ENCODE results near the gene PPP1R12A.

The PPP1R12A gene

DNA sequence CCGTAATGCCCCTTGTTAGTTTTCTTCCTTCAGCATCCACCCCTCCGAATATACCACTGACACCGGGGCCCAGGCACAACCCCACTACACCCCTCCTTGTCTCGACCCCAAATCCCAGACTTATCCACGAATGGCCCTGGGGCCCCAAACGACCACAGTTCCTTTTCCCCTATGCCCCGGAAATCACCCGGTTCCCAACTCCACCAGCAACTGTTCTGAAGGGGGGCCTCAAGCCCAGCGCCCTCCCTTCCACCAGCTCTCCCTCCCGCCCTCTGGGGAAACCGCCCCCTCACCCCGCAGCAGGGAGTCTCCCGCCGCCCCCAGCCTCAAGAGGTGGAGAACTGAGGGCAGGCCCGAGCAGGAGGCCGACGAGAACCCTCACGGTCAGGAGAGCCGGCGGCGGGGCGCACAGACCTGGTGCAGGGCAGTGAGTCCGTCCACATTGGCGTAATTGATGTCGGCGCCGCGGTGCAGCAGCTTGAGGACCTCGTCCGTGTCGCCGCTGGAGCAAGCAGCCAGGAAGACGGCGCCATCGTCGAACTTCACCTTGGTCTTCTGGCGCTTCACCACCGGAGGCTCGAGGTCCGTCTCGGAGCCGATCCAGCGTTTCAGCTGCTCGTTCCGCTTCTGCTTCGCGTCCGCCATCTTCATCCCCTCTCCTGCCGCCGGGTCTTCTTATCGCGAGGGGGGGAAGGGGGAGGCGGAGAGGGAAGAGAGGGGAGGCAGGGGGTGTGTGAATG lies 446 bp downstream of the PPP1R12A start:
- peak; percentile 42 for DNase-seq

DNA sequence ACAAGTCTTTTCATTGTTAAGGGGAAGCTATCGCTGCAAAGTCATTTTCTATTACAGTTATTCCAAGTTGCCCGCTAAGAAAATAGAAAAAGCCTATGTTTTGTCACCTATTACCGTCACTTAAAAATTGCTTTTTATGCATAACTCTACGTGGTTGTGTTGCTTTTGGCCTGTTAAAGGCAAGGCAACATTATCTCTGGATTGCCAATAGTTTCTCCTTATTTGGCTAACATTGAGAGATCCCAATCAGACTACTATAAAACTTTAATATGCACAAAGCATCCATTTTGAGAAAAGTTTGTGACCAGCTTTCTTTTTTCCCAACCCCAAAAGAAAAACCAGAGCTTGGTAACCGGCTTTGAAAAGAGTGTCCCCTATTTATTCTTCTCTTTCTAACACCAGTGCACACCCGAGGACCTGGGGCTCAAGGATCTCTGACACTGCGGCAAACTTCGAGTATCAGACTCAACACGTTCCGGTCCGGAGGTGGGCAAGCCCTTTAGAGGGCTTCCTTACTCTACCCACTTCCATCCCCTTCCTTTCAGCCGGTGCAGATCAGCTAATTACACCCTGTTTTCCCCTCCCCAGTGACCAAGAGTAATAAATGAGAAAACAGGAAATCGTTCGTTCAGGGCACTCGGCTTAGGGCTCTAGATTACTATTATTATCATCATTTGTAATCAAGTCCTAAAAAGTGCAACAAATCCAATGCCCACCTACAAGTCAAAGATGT lies 1.2 kb downstream of the PPP1R12A start:
- no peak for DNase-seq

DNA sequence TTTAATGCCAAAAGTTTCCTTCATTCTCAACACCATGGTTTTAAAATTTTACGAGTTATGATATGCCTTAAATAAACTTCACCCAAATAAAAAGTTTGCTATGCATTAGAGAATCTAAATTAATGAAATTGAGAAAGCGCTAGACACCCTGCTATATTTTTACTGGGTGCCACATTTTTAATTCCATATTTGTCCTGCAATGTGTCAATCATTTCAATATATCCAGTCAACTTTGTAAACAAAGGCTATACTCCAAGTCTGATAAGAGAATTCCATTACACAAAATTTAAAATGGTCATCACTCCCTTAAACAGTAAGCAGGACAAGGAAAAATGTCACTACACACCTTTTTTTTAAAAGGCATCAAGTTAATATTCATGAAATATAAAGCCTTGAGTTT lies 1.9 kb downstream of the PPP1R12A start:
- DNase-seq = no peak

DNA sequence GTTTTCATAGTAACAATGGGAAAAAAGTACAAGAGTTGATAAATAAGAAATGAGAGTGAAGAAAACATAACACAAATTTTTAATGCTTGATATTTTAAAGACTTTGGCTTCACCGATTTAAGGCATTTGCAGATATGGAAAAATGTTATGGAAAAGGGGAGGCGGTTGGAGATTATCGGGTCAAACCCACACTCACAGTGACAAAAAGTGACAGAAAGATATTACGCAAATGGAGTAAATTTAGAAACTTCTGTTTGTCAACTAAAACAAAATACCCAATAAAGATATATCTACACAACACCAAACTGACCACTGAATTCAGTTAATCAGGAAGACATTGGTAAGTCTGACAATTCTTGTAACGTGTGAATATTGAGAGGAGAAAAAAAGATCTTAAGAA lies 2.5 kb downstream of the PPP1R12A start:
- no peak for DNase-seq

DNA sequence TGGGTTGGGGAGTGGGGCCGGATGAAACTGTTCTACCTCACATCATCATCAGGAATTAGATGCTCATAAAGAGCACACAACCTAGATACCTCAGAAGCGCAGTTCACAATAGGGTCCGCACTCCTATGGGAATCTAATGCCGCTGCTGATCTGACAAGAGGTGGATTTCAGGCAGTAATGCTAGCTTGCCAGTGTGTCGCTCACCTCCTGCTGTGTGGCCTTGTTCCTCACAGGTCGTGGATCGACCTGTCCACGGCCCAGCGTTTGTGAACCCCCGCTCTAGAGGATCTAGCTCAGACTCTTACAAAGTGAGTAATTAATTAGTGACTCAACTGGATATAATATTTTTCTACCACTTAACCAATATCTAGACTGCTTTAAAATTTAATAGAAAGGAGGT lies 5.8 kb downstream of the PPP1R12A start:
- no peak for DNase-seq

DNA sequence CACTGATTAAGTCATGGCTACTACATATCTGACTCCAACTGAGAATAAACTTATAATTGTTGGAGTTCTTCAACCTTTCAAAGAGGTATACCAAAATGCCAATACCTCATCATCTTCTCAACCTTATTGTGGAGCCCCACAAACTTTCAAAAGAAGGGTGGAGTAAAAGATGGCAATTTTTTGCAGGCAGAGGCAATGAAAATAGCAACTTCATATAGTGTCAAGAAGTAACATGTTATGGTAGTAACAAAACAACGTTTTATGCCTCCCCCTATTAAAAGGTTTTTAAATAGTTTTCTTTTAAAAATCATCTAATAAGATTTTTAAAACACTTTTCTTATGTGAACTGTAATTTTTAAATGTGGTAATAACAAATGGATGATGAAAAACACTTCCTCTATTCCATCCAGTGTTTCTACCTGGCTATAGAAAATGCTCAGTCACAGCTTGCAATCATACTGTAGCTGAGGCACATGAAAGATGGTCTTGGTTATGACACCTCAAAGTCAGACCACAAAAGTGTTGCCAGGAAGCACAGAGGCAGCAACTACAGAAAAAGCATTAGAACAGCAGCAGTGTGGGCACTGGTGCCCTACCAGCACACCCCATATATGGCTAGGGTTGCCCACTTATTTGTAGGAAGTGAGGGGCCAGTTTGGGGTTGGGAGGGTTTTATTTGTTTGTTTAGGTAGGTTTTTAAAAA lies 7.0 kb downstream of the PPP1R12A start:
- no peak for DNase-seq

DNA sequence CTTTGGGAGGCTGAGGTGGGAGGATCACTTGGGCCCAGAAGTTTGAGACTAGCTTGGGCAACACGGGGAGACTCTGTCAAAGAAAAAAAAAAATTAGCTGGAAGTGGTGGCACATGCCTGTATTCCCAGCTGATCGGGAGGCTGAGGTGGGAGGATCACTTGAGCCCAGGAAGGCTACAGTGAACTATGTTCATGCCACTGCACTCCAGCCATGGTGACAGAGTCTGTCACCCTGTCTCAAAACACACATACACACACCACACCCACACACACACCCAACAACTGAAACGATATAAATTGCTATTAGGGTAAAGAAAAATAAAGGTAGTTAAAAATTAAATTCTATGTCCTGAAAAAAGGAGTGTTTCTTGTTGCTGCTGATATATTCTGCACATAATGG lies 7.9 kb downstream of the PPP1R12A start:
- no peak for DNase-seq

DNA sequence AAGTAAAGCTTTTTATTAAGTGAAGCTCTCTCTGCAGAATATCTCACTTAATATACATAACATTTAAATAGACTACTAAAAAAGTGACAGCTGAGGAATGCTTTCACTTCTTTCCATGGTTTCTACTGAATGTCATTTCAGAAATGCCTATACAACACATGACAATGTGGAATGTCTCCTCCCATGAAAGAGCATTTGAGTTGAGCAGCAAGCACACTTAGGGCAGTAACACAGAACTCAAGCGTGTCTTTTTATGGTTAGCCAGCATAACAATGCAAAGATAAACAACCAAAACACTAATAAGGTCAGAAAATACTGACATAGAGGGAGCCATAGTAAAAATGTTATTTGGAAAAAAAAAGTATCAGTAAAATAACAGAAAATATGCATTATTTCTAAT lies 9.4 kb downstream of the PPP1R12A start:
- no peak for DNase-seq

DNA sequence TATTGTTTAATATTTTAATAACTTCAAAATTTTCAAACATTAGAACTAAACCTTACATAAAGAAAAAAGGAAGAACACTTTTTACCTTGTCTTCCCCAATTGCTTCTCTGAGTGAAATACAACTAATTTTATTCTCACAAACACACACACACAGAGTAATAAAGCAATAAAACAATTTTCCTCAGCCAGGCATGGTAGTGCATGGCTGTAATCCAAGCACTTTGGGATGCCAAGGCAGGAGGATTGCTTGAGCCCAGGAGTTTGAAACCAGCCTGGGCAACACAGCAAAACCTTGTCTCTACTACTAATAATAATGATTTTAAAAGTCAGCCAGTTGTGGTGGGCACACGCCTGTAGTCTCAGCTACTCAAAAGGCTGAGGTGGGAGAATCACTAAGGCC lies 13.1 kb downstream of the PPP1R12A start:
- DNase-seq = no peak

DNA sequence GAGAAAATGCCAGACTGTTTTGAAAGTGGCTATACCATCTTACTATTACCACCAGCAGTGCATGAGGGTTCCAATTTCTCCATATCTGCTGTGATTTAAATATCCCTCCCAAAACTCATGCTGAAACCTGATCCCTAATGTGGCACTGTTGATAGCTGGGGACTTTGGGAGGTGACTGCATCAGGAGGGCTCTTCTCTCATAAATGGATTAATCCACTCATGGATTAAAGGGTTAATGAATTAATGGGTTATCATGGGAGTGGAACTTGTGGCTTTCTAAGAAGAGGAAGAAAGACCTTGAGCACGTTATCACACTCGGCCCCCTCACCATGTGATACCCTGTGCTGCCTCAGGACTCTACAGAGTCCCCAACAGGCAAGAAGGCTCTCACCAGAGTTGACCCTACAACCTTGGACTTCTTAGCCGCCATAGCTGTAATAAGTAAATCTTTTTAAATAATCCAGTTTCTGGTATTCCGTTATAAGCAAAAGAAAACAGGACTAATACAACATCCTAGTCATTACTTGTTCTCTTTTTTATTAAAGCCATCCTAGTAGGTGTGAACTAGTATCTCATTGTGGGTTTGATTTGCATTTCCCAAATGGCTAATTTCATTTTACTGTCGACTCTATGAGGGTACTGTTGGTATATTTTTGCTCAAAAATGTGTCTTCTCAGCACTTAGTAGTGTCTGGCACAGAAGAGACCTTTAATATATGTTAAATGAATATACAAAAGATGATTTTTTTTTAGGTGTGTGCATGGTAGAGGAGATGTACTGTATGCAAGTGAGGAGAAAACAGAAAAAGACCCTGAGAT lies 14.3 kb downstream of the PPP1R12A start:
- no peak for DNase-seq

DNA sequence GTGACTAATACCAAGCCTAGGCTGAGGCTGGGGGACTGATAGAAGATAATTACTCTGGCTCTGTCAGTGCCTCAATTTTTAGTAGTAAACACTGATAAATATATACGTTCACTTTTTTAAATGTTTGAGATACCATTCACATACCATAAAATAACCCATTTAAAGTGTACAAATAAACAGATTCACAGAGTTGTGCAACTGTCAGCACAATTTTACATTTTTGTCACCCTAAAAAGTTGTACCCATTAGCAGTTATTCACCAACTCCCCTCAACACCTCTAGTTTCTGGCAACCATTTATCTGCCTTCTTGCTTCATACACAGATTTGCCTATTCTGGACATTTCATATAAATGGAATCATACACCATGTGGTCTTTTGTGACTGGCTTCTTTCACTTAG lies 15.1 kb downstream of the PPP1R12A start:
- DNase-seq = no peak

DNA sequence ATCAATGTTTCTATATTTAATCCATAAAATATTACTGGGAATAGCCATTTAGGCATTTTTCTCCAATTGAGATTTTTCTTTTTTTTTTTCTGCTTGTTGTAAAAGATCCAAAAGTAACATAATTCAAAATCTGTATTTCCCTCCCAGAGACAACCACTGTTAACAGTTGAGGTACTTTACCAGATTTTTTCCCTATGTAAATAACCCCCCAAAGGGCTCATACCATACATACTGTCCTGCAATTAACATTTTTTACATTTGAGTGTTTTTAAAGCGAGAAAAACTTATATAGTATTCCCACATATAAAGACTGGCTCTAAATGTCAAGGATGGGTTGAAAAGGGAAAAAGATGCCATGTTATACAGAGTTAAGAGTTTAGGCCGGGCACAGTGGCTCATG lies 18.1 kb downstream of the PPP1R12A start:
- DNase-seq = no peak

DNA sequence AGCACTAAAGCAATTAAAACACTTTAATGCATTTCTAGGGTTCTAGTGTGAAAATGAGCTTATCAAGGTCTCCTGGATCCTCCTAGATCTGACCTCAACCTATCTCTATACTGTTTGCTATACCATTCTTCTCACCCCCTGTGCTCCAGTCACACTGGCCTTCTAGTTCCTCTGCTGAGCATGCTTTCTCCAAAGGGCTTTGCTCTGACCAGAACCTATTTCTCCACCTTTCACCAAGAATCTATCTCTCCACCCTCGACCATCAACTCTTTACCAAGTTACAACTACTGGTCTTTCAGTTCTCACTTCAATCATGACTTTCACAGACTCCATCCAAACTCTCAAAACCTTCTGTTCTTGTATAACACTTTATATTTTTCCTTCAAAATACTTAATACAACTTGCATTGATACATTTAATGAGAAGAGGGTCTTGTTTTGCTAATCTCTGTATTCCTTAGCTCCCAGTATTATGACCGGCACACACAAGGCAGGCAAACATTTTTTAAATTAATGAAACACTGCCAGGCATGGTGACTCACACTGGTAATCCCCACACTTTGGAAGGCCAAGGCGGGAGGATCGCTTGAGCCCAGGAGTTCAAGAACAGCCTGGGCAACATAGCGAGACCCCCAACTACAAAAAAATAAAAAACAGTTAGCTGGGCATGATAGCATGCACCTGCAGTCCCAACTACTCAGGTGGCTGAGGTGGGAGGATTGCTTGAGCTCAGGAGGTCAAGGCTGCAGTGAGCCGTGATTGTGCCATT lies 22.8 kb downstream of the PPP1R12A start:
- no peak for DNase-seq

DNA sequence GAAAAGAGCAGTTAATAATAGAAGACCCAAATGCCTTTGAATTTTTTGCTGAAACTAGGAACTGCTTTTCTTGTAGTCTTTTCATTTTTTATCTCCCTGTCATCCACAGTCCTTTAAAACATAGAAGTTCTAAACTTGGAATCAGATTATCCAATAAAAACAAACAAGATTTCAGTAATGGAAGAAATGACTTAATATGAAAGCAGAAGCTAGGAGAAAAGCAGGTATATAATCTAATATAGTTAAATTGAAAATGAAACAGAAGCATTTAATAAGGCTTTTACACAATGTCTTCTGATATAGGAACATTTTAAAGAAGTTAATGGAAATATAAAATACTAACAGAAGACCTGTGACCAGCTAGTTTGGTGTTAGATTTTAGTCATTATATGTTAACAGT lies 26.5 kb downstream of the PPP1R12A start:
- DNase-seq = no peak

DNA sequence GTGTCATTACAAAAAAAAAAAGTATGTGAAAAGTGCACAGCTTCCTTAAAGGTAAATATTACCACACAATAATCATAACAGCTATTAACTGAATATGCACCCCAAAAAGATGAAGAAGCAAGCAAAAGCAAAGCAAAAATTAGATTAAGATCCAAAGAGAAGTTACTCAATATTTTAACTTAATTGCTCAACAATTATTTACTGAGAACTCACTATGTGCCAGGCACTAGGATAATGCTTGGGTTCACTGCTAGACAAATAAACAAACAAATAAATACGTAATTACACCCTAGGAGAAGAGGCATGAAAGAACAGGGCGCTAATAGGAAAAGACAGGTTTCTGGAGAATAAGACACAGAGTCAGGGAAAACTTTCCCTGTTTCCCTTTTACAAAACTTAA lies 33.4 kb downstream of the PPP1R12A start:
- DNase-seq = no peak

DNA sequence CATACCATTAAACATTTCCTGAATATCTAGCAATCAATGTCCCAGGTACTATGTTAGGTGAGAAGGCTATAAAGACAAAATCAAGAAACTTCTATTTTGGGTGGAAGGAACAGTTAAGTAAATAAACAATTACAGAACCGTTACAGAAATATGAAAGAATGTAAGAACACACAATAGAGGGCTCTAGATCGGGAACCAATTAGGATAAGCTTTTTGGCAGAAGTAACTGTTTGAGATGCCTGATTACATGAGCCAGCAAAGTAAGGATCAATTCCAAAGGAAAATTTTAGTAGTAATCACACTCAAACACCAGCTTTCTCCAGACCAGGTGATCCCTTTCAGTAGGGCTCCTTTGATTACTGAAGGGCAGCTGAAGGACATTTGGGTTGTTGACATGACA lies 33.9 kb downstream of the PPP1R12A start:
- DNase-seq = no peak

DNA sequence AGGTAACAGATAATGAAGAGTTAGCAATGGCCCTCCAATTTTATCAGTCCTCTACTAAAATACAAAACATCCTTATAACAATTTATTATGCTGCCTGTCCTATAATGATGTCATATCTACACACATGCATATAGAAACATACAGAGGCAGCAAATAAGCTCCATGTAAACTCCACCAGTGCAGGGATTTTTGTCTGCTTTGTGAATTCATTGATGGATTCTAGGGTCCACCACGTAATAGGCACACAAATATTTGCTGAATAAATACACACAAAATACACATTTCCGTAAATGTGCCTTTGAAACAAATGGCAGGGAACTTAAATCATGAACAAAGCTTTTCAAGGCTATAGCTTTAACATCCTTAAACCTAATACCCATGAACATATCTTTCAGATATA lies 34.7 kb downstream of the PPP1R12A start:
- DNase-seq = no peak

DNA sequence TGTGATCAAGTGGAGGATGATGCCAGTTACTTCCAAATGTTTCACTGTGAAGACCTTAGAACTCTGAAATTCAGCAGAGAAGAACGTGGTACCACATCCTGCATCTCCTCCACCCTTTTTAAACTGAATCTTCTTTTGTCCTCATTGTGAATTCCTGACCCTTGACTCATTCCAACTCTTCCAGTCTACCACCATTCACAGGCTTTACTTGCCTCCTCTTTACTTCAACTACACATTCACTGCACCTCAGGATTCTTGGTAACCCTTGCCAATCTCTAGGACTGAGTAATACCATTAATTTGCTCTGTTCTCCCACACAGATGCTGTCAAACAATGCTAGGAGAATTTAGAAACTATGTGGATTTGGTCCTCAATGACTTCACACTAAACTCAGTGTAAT lies 37.3 kb downstream of the PPP1R12A start:
- no peak for DNase-seq

DNA sequence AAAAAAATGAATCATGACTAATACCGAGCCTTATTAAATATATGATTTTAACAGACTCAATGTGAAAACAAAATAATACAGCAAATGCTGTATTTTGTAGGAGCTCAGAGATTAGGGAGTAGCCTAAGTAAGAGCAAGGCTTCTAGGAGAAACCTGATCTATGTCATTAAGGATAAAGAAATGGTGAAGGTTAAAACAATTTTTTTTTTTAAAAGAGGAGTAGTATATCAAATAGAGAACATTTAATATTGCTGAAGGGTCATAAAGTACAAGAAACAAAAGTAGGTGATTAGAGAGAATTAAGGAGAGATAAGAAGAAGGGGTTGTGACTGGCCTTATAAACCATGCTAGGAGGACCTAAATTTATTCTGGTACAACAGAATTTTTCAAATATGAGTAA lies 39.1 kb downstream of the PPP1R12A start:
- no peak for DNase-seq

DNA sequence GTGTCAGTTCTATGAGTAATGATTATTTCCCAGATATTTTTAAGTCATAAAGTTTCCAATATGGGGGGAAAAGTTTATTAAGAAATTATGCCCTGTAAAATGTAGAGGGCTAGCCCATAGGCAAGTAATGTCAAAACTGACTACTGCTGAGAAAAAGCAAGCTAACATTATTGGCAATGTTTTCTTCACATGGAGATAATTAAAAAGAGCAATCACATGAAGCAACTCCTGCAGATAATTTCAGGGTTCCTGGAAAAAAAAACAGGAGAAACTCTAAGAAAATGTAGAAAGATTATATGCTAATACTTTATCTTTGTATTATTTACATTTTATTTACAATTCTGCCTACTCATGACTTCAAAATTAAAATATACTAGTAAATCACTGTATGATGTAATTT lies 39.8 kb downstream of the PPP1R12A start:
- DNase-seq = no peak

DNA sequence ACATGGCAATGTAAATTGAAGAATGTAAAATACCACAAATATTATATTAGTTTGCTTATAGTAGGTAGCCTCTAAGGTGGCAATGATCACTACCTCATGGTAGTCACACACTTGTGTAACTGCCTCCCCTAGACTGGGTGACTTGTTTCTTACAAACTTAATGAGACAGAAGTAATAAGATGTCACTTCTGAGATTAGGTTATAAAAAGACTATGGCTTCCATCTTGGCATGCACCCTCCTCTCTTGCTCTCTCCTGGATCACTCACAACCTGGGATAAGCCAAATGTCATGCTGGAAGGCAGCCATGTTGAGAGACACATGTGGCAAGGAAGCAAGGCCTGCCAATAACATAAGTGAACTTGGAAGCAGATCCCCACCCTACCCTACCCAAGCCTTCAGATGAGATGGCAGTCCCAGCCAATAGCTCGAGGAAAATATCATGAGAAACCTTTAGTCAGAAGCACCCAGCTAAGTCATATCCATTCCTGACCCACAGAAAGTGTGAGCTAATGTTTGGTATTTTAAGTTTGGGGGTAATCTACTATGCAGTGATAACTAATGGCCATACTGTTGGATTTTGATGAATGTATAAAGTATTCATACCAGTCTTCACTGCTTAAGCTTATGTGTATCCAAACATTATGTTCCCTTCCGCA lies 43.3 kb downstream of the PPP1R12A start:
- DNase-seq = no peak

DNA sequence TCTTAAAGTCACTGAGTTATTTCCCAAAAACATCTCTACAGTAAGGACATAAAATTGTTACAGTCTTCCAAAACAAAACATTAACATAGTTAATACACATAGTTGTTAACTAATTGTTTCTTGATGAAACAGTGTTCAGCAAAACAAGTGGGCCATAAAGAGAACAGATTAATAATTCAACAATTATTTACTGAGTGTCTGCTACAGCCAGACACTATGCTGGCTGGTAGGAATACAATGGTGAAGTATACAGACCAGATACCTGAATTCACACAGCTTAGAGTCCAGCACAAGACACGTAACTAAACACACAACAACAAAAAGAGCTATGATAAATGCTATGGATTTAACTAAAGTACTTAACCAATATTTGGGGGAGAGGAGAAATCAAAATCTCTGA lies 47.0 kb downstream of the PPP1R12A start:
- DNase-seq = no peak

Data from stimulated activated CD4-positive, alpha-beta T cell treated with anti-CD3 and anti-CD28 coated beads, Interleukin-12 subunit alpha, Interleukin-12 subunit beta, amount 100 ng/mL, for 4 hours (primary cell).